Measurements from ENCODE around the gene LRRN2.
A peak's percentile ranks its signal among the peaks of the same experiment; 100 is the strongest.
"Not testable (repeated sequence)": the region's sequence is repeated elsewhere in the genome, so short reads cannot be mapped to it uniquely, and the experiment has no call there.

LRRN2 gene

GRCh38 chr1:204701229-204701628 lies 15.7 kb upstream of the LRRN2 start:
- no peak for TF ChIP-seq CTCF (conservative IDR thresholded peaks at IDR 0.05; ENCODE audit: low read depth, low read length)
- H3K4me3 ChIP-seq (ENCODE audit: low read length), result no peak overlapping the region

GRCh38 chr1:204697893-204698292 lies 12.4 kb upstream of the LRRN2 start:
- no peak for TF ChIP-seq CTCF (conservative IDR thresholded peaks at IDR 0.05; ENCODE audit: low read depth, low read length)
- peak; percentile 61 for DNase-seq (ENCODE audit: low read depth)
- H3K4me3 ChIP-seq (ENCODE audit: low read length), result no peak overlapping the region

More at GRCh38 chr1:204701229-204701628, 15.7 kb upstream of the LRRN2 start:
- no peak for DNase-seq (ENCODE audit: low read depth)

GRCh38 chr1:204696606-204697005 lies 11.1 kb upstream of the LRRN2 start:
- no peak for TF ChIP-seq CTCF (conservative IDR thresholded peaks at IDR 0.05; ENCODE audit: low read depth, low read length)
- H3K4me3 ChIP-seq (ENCODE audit: low read length), result no peak overlapping the region
- no peak for DNase-seq (ENCODE audit: low read depth)

- no peak for DNase-seq (ENCODE audit: low read depth)
- TF ChIP-seq CTCF (conservative IDR thresholded peaks at IDR 0.05; ENCODE audit: low read depth, low read length), result no peak
- no peak overlapping the region for H3K4me3 ChIP-seq (ENCODE audit: low read length)
These were observed 10.2 kb upstream of the LRRN2 start for GRCh38 chr1:204695692-204696091.

- no peak for DNase-seq (ENCODE audit: low read depth)
- no peak for TF ChIP-seq CTCF (conservative IDR thresholded peaks at IDR 0.05; ENCODE audit: low read depth, low read length)
- H3K4me3 ChIP-seq (ENCODE audit: low read length), result no peak overlapping the region
These were observed 8.6 kb upstream of the LRRN2 start for GRCh38 chr1:204694145-204694544.

- H3K4me3 ChIP-seq (ENCODE audit: low read length), result no peak overlapping the region
- DNase-seq (ENCODE audit: low read depth), result no peak
- no peak for TF ChIP-seq CTCF (conservative IDR thresholded peaks at IDR 0.05; ENCODE audit: low read depth, low read length)
These were observed 7.4 kb upstream of the LRRN2 start for GRCh38 chr1:204692841-204693356.

GRCh38 chr1:204692325-204692840 lies 6.8 kb upstream of the LRRN2 start:
- TF ChIP-seq CTCF (conservative IDR thresholded peaks at IDR 0.05; ENCODE audit: low read depth, low read length), result peak; percentile 44
- DNase-seq (ENCODE audit: low read depth), result no peak
- H3K4me3 ChIP-seq (ENCODE audit: low read length), result no peak overlapping the region

GRCh38 chr1:204691328-204691730 lies 5.8 kb upstream of the LRRN2 start:
- DNase-seq (ENCODE audit: low read depth), result not testable (repeated sequence)

More at GRCh38 chr1:204691328-204691730, 5.8 kb upstream of the LRRN2 start:
- not testable (repeated sequence) for H3K4me3 ChIP-seq (ENCODE audit: low read length)

Measured in retinal pigment epithelial cell (primary cell).